DOHH2 (cell line): Measurements from ENCODE around the gene RIMS1.

ENCODE experiments used
- EZH2phosphoT487 ChIP-seq: fragments of 200-600 bp; sonication (generic); IDR thresholded peaks from 2 replicates; pipeline ENCODE4 v1.6.1; 2017; ENCODE audit warnings: borderline replicate concordance, mild to moderate bottlenecking, antibody characterized with exemption, low read length, moderate library complexity, mixed read lengths
- TF ChIP-seq, protein P1 (sequence below): fragments of 200-600 bp; sonication (generic); IDR thresholded peaks from one replicate; pipeline ENCODE4 v1.5.1; 2014; ENCODE audit warnings: antibody characterized with exemption, mild to moderate bottlenecking, low read depth, low read length; ENCODE audit not compliant: poor library complexity, severe bottlenecking

GRCh38 chr6:72403413-72403812 lies 517.1 kb downstream of the RIMS1 start:
- TF ChIP-seq, protein P1, sequence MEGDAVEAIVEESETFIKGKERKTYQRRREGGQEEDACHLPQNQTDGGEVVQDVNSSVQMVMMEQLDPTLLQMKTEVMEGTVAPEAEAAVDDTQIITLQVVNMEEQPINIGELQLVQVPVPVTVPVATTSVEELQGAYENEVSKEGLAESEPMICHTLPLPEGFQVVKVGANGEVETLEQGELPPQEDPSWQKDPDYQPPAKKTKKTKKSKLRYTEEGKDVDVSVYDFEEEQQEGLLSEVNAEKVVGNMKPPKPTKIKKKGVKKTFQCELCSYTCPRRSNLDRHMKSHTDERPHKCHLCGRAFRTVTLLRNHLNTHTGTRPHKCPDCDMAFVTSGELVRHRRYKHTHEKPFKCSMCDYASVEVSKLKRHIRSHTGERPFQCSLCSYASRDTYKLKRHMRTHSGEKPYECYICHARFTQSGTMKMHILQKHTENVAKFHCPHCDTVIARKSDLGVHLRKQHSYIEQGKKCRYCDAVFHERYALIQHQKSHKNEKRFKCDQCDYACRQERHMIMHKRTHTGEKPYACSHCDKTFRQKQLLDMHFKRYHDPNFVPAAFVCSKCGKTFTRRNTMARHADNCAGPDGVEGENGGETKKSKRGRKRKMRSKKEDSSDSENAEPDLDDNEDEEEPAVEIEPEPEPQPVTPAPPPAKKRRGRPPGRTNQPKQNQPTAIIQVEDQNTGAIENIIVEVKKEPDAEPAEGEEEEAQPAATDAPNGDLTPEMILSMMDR, result no peak
- no peak for TF ChIP-seq EZH2phosphoT487
